HUES6 (cell line): ENCODE data around the gene HOXA6.

Experiments used
- H3K27ac ChIP-seq: 2 replicates; pipeline ENCODE4 v1.7.0; 2013; ENCODE audit warnings: low read depth, mild to moderate bottlenecking, low read length, inconsistent platforms
- H3K27me3 ChIP-seq: 2 replicates; pipeline ENCODE4 v1.6.1; 2013; ENCODE audit warnings: low read length; ENCODE audit not compliant: control insufficient read depth, insufficient read depth
- H3K36me3 ChIP-seq: 2 replicates; pipeline ENCODE4 v1.6.1; 2013; ENCODE audit warnings: low read length; ENCODE audit not compliant: control insufficient read depth, insufficient read depth
- H3K4me1 ChIP-seq: 2 replicates; pipeline ENCODE4 v1.6.1; 2013; ENCODE audit warnings: low read length; ENCODE audit not compliant: control insufficient read depth, insufficient read depth
- H3K4me3 ChIP-seq: 2 replicates; pipeline ENCODE4 v1.5.1; 2013; ENCODE audit warnings: low read depth, low read length
- H3K9ac ChIP-seq: one replicate; pipeline ENCODE4 v1.6.1; 2013; ENCODE audit warnings: mild to moderate bottlenecking, low read length
- H3K9me3 ChIP-seq: 2 replicates; pipeline ENCODE4 v1.6.1; 2013; ENCODE audit warnings: low read depth, low read length; ENCODE audit not compliant: control insufficient read depth, insufficient read depth

Gene HOXA6

DNA sequence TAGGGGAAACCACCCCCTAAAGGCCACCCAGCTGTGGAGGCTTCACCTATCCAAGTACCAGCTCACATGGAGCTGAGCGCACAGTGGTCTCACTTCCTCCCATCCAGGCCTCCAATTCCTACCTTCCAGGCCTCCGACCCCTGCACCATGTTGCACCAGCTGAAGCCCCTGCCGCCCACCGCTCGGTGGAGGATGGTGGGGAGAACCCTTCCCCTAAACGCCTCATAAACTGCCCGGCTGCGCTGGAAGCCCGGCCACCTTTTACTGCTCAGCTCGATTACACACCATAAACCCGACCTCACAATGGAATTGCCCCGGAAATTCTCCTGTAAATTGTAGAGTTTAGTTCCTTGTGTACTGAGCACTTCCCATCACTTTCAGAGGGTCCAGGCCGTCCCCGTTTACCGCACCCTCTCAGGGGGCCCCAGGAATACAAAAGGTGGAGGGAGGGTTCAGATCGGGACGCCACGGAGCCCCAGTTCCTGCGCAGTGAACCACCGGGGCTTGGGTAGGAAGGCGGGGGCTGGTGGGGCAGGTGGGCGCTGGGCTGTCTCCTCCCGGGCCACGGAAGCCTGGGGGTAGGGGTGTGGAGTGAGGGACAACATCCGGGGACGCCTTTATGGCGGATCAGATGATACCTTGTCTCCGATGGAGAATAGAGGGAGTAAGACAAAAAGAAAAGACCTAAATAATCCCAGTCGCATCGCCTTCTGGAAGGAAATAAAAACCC, 10.3 kb upstream of the HOXA6 start:
- H3K36me3 ChIP-seq: no peaks in the 10 kb centered on the region

DNA sequence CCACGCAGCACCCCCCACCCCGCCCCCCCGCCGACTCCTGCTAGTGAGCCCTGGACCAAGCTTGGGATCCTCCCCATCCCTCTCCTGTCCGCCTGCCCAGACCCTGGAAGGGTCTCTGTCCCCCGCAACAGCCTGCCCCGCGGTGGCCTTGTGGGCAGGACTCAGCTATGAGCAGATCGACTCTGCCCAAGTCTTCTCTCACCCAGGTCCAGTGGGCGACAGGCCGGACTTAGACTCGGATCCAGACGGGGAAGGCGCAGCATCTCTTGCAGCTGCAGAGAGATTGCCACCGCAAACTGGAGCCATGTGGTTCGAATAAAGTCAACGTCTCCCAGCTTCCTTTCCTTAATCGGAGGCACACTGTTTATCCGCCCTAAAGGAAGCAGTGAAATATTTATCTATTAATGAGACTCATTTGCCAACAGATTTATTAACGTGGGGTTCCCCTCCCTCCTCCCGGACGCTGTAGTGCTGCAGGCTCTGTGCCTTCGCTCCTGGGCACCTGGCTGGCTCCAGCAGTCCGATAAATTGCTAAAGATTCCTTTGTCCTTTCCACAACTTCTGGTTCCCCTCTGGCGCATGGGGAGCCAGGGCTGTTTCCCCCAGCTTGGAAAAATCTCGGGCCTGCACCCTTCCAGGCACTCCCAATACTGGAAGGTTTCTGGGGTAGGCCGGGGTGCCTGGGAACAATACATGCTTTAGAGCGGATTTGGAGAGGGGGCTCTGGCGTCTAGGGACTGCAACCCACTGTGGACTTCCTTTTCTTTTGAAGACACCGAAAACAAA, 9.5 kb upstream of the HOXA6 start:
- Histone ChIP-seq H3K4me3 (peak overlapping the region; percentile 37; the same call in 1 of the 2 replicates), H3K9me3 (no peaks in the 10 kb centered on the region; the same call in 1 of the 2 replicates), H3K27ac (no peak overlapping the region), H3K27me3 (peaks cover 100% of the 10 kb centered on the region), H3K9ac (peak overlapping the region; percentile 66), H3K4me1 (peaks cover 14% of the 10 kb centered on the region; the same call in 1 of the 2 replicates), H3K36me3 (no peaks in the 10 kb centered on the region)

More for the DNA sequence above, 10.3 kb upstream of the HOXA6 start:
- H3K27me3 ChIP-seq: peaks cover 100% of the 10 kb centered on the region
- no peaks in the 10 kb centered on the region; the same call in 1 of the 2 replicates for H3K9me3 ChIP-seq
- H3K4me3 ChIP-seq: no peak overlapping the region
- peaks cover 14% of the 10 kb centered on the region; the same call in 1 of the 2 replicates for H3K4me1 ChIP-seq
- H3K27ac ChIP-seq: no peak overlapping the region
- no peak overlapping the region for H3K9ac ChIP-seq

DNA sequence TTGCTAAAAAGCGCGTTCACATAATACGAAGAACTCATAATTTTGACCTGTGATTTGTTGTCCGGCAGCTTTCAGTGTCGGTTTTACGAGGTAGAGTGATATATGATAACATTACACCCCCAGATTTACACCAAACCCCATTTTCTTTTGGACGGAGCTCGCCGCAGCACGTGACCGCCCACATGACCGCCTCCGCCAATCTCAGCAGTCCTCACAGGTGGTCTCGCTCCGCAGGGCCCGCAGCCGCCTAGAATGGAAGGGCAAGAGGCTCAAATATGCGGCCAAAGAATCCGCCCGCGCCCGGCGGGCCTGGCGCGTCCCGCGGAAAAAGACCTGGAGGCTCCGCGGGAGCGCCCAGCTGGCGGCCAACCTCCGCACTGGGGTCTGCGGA, 8.9 kb upstream of the HOXA6 start, which contains the start of gene HOXA7:
Gene HOXA7 (minus strand): TSS at position 168 of the 391 bp plus-strand sequence. CDS start 130 bp downstream, at position 38.
- Histone ChIP-seq H3K4me3 (peak within 1 kb of the TSS; percentile 59), H3K9ac (peak within 1 kb of the TSS; percentile 75), H3K9me3 (no peaks in the 10 kb centered on the region; the same call in 1 of the 2 replicates), H3K27ac (no peak within 1 kb of the TSS), H3K36me3 (no peaks in the 10 kb centered on the region), H3K4me1 (peaks cover 19% of the 10 kb centered on the region; the same call in 1 of the 2 replicates), H3K27me3 (peaks cover 100% of the 10 kb centered on the region)

DNA sequence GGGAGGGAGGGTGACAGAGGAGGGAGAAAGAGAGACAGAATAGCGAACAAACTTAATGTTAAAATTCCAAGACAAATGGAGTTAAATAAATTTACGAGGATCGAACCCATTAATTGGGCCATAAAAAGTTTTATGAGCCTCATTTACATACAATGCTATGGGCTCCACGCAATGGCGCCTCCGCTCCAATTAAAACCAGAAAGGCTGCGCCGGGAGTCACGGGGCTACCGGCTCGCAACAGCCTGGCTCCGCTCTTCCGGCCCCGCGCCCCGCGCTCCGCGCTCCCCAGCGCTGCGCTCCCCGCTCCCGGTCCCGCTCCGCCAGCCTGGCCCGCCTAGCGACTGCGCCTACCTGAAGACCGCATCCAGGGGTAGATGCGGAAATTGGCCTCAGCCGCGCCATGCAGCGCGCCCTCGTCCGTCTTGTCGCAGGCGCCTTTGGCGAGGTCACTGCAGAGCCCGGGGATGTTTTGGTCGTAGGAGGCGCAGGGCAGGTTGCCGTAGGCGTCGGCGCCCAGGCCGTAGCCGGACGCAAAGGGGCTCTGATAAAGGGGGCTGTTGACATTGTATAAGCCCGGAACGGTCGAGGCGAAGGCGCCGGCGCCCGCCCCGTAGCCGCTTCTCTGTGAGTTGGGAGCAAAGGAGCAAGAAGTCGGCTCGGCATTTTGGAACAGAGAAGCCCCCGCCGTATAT, 8.4 kb upstream of the HOXA6 start:
- Histone ChIP-seq H3K27me3 (peaks cover 100% of the 10 kb centered on the region), H3K36me3 (no peaks in the 10 kb centered on the region), H3K4me3 (peak overlapping the region; percentile 59), H3K27ac (no peak overlapping the region), H3K9me3 (no peaks in the 10 kb centered on the region; the same call in 1 of the 2 replicates), H3K9ac (peak overlapping the region; percentile 75), H3K4me1 (peaks cover 22% of the 10 kb centered on the region; the same call in 1 of the 2 replicates)

DNA sequence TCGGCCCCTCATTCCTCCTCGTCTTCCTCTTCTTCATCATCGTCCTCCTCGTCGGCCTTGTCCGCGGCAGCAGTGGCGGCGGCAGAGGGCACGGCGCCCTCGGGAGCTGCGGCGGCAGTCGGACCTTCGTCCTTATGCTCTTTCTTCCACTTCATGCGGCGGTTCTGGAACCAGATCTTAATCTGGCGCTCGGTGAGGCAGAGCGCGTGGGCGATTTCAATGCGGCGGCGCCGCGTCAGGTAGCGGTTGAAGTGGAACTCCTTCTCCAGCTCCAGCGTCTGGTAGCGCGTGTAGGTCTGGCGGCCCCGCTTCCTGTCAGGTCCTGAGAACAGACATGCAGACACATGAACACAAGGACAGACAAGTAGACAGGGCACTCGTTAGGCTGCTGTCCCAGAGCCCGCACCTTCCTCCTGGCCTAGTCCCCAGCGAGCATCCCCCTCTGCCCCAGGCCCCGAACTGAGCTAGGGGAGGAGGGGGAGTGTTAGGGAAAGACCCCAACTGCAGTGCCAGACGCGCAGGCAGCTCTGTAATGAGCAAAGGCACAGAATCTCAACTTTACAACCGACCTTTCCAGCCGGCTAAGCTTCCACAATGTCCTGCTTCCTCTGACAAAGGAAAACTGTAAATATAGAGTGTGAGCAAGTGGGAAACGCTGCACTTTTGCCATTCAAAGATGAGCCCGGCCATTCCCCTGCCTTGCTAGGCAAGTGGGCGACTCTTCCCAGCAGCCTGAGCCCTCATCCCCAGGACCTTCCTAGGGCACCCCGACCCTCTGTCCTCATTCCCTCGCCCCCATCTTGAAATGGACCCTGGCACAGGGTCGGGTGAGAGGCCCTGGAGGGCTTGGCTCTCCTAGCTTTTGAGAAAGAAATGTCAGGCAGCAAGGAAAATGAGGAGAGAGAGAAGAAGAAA, 7.6 kb upstream of the HOXA6 start:
- Histone ChIP-seq H3K27ac (no peak overlapping the region), H3K36me3 (no peaks in the 10 kb centered on the region), H3K9me3 (no peaks in the 10 kb centered on the region; the same call in 1 of the 2 replicates), H3K4me3 (peak overlapping the region; percentile 59), H3K9ac (peak overlapping the region; percentile 75), H3K4me1 (peaks cover 20% of the 10 kb centered on the region; the same call in 1 of the 2 replicates), H3K27me3 (peaks cover 100% of the 10 kb centered on the region)

DNA sequence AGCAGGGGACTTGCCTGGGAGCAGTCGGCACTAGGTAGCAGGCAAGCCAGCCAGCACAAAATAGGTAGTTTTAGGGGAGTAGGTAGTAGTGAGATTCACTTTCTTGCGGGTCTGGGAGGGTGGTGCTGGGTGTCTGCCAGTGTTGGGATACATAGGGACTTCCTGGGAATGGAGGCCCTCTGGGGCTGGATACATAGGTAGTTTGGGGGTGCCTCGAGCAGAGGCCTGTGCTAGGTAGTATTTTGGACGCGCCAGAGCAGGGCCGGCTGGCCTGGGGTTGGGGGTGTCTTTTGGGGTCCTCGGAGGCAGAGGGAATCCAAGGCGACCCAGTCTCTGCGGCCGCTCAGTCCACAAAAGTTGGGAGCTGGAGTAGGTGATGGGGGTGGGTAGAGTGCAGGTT, 6.8 kb upstream of the HOXA6 start:
- Histone ChIP-seq H3K9ac (peak overlapping the region; percentile 75), H3K27me3 (peaks cover 100% of the 10 kb centered on the region), H3K27ac (no peak overlapping the region), H3K9me3 (no peaks in the 10 kb centered on the region; the same call in 1 of the 2 replicates), H3K36me3 (no peaks in the 10 kb centered on the region), H3K4me1 (peaks cover 20% of the 10 kb centered on the region; the same call in 1 of the 2 replicates), H3K4me3 (no peak overlapping the region)

DNA sequence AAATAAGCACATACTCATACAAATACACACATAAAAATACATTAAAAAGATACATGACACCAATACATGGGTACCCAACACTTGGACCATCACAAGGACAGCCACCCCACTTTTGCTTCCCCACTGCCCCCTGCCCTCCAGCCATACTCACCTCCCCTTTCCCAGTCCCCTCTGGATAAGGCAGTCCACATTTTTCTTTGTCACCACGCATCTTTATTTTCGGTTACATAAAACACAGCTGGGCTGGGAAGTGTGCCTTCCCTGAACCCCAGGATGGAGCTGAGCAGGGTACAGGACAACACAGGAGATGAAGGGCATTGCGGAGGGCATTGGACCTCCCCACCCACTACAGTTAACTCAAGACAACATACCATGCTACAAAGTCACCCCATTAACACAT, 6.0 kb upstream of the HOXA6 start:
- no peak overlapping the region for H3K4me3 ChIP-seq
- H3K36me3 ChIP-seq: no peaks in the 10 kb centered on the region
- no peak overlapping the region for H3K27ac ChIP-seq
- H3K9me3 ChIP-seq: no peaks in the 10 kb centered on the region; the same call in 1 of the 2 replicates
- peaks cover 100% of the 10 kb centered on the region for H3K27me3 ChIP-seq
- peak overlapping the region; percentile 45 for H3K9ac ChIP-seq
- peaks cover 20% of the 10 kb centered on the region; the same call in 1 of the 2 replicates for H3K4me1 ChIP-seq

DNA sequence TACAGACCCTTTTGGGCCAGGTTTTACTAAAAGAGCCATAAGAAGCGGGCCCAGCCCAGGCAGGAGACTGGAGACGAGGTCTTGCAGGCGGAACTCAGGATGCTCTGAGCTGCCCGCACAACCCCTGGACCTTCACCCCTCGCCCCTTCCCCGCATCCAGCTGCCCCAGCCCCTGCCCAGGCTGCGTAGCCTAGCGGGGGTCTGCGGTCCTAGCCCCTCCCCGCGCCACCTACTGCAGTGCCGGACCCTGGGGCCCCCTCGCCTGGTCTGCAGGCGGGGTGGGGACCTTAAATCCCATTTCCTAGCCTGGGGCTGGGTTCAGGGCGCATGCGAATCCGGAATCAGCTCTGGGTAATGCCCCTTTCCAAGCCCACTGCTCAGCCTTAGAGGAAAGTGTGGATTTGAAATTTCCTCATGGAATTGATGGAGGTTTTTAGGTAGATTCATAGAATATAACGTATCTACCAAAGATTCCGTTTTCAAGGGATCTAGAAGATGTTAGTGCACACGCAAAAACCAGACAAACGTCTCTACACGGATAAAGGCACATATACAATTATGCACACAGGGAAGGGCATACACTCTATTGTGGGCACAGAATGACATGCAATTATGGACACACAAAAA, 5.4 kb upstream of the HOXA6 start:
- Histone ChIP-seq H3K4me1 (peaks cover 24% of the 10 kb centered on the region; the same call in 1 of the 2 replicates), H3K9ac (peak overlapping the region; percentile 57), H3K27ac (no peak overlapping the region)

DNA sequence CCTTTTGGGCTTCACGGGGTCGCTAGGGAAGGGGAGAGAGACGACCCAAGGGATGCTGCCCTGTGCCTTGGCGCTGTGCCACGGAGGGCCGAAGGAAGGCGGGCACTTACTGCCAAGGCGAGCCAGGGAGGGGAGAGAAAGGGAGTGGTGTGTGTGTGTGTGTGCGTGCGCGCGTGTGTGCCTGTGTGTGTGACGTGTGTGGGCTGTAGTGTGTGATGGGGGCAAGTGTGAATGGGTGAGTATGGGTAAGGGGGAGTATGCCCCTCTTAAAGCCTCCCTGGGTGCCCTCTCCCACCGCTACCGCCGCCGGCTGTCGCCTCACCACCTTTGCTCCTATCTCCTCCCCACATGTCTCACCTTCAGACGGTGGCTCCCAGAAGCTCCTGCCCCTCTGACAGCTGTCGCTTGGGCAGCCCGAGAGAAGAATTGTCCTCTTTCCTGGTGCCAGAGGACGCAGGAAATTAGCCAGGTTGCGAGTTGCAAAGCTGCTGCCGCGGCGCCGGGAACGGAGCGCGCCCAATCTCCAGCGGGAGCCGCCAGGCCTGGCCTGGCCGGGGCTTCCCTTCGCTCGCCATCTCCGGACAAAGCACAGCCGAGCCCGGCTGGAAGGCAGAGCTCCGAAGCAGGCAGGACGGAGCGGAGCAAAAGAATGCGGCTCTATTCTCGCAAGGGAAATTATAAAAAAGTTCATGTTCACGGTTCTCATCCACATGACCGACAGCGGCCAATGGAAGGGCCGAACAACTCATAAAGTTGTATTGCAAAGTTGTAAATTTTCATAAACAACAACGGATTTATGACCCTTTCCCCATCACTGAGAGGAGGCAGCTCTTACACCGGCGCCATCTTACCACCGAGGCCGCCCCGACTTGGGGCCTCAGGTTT, 4.6 kb upstream of the HOXA6 start, which contains the start of gene HOXA3:
Gene HOXA3 (minus strand): TSS at position 653 of the 885 bp plus-strand sequence. CDS start 41,943 bp downstream, outside the sequence.
- Histone ChIP-seq H3K4me3 (peak within 1 kb of the TSS; percentile 59), H3K9me3 (no peaks in the 10 kb centered on the region; the same call in 1 of the 2 replicates), H3K4me1 (peaks cover 29% of the 10 kb centered on the region; the same call in 1 of the 2 replicates), H3K27ac (no peak within 1 kb of the TSS), H3K27me3 (peaks cover 100% of the 10 kb centered on the region), H3K9ac (peak within 1 kb of the TSS; percentile 57), H3K36me3 (no peaks in the 10 kb centered on the region)

More for the DNA sequence above, 5.4 kb upstream of the HOXA6 start:
- peak overlapping the region; percentile 59; the same call in 1 of the 2 replicates for H3K4me3 ChIP-seq
- H3K27me3 ChIP-seq: peaks cover 100% of the 10 kb centered on the region
- no peaks in the 10 kb centered on the region for H3K36me3 ChIP-seq
- H3K9me3 ChIP-seq: no peaks in the 10 kb centered on the region; the same call in 1 of the 2 replicates
